Ovary (tissue), 3 donors: ENCODE data around the gene RABGEF1.
"Not testable (repeated sequence)": the region's sequence is repeated elsewhere in the genome, so short reads cannot be mapped to it uniquely, and the experiment has no call there.

Experiments
- CTCF ChIP-seq, 3 donors: fragments of 450-650 bp in 2 of 3; fragments of 200-600 bp in 1 of 3; IDR thresholded peaks; one replicate each; pipeline versions ENCODE4 v1.5.1 to v1.8.0; 2016 to 2022; ENCODE audit warnings: antibody characterized with exemption in 3 of 3, mild to moderate bottlenecking in 1 of 3
- EP300 ChIP-seq: sonication (generic); formaldehyde crosslinking; IDR thresholded peaks from one replicate; pipeline ENCODE4 v1.6.1; 2017; ENCODE audit warnings: antibody characterized with exemption
- donor health status: DM: no; HTN: no; CAD: no.

- TF ChIP-seq CTCF (IDR thresholded peaks at IDR 0.05); EP300: not testable (repeated sequence)
These were observed 23.9 kb upstream of the RABGEF1 start for GRCh38 chr7:66716634-66717033.
